Thyroid gland (tissue), 4 donors: ENCODE results near the gene GALNT2.

ENCODE experiments used
- POLR2A ChIP-seq, 2 donors: fragments of 450-650 bp; IDR thresholded peaks; one replicate each; pipeline ENCODE4 v1.6.1; 2017; ENCODE audit warnings: antibody characterized with exemption in 2 of 2, mild to moderate bottlenecking in 2 of 2, moderate library complexity in 1 of 2
- TF ChIP-seq, protein P1 (sequence below), 6 experiments: fragments of 200-600 bp in 3 of 6; fragments of 450-650 bp in 3 of 6; sonication (generic) in 3 of 6; IDR thresholded peaks; one replicate each; pipeline ENCODE4 v1.5.1; 2016 to 2019; ENCODE audit warnings: antibody characterized with exemption in 6 of 6, mild to moderate bottlenecking in 2 of 6, inconsistent platforms in 1 of 6, moderate library complexity in 1 of 6

DNA sequence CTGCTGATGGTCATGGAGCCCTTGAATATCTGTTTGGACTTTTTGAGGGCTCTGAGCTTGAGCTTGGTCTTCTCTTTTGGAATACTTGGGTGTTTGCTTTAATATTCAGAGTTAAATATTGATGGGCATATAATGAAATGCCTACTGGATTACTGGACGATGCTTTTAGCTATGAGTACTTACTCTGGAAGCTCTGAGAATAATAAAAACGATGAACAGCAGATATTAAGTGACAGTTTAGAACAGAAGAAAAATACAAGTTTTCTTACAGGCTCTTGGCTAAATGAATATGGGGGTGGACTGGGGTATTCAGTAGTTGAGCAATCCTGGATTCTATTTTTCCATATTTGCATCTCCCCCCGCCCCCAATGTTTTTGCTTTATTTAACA lies 20.7 kb downstream of the GALNT2 start:
- TF ChIP-seq, protein P1, sequence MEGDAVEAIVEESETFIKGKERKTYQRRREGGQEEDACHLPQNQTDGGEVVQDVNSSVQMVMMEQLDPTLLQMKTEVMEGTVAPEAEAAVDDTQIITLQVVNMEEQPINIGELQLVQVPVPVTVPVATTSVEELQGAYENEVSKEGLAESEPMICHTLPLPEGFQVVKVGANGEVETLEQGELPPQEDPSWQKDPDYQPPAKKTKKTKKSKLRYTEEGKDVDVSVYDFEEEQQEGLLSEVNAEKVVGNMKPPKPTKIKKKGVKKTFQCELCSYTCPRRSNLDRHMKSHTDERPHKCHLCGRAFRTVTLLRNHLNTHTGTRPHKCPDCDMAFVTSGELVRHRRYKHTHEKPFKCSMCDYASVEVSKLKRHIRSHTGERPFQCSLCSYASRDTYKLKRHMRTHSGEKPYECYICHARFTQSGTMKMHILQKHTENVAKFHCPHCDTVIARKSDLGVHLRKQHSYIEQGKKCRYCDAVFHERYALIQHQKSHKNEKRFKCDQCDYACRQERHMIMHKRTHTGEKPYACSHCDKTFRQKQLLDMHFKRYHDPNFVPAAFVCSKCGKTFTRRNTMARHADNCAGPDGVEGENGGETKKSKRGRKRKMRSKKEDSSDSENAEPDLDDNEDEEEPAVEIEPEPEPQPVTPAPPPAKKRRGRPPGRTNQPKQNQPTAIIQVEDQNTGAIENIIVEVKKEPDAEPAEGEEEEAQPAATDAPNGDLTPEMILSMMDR (IDR thresholded peaks at IDR 0.05), result no peak
- no peak for TF ChIP-seq POLR2A (IDR thresholded peaks at IDR 0.05)
